Endothelial cell of umbilical vein (primary cell): ENCODE results near the gene WDHD1. TPM values are rescaled to one million over a fixed set of nuclear protein-coding genes. Genes with fewer than 3 reads are reported as not detected.

Source experiments
- BruUV-seq: library from RNA; stranded (reverse); fragments of 400-500 nt; replicated peaks from 2 replicates; lab custom pipeline; 2021; lab: Mats Ljungman, UMichigan
- CTCF ChIA-PET: fragments of 300-600, 350-600 bp; sonication (Branson Sonifier 250); formaldehyde crosslinking; loops from one replicate; lab custom pipeline; 2021; ENCODE audit warnings: antibody characterized with exemption, inconsistent platforms; lab: Charles Lee
- POLR2A ChIA-PET: fragments of 300-600, 350-600 bp; sonication (Branson Sonifier 250); formaldehyde crosslinking; loops from one replicate; lab custom pipeline; 2021; ENCODE audit warnings: antibody characterized with exemption, inconsistent platforms; lab: Charles Lee
- DNase-seq: peaks from one replicate; pipeline ENCODE4 v3.0.0-alpha.2; 2011; ENCODE audit warnings: low read depth, low spot score
- FAIRE-seq: peaks from 2 replicates; lab custom pipeline; 2011; peaks lifted over from hg19 to GRCh38; lab: Jason Lieb, UNC
- H2AFZ ChIP-seq: 2 replicates; pipeline ENCODE4 v1.6.0; 2012; ENCODE audit warnings: low read depth, low read length, control low read depth, inconsistent platforms
- H3K27ac ChIP-seq: 2 replicates; pipeline ENCODE4 v1.5.1; 2011; ENCODE audit warnings: low read depth, mild to moderate bottlenecking, control low read depth, low read length, moderate library complexity; ENCODE audit not compliant: insufficient read depth
- H3K27me3 ChIP-seq, 2 experiments: 2 replicates each; pipeline versions ENCODE4 v1.6.0 to v1.6.1; 2011; ENCODE audit warnings: low read length in 2 of 2, mixed read lengths in 1 of 2; ENCODE audit not compliant: control insufficient read depth in 2 of 2, insufficient read depth in 2 of 2
- H3K36me3 ChIP-seq, 2 experiments: 2 replicates in 1 of 2; 3 replicates in 1 of 2; pipeline ENCODE4 v1.5.1; 2011; ENCODE audit warnings: low read length in 2 of 2, mild to moderate bottlenecking in 1 of 2, moderate library complexity in 1 of 2; ENCODE audit not compliant: control insufficient read depth in 2 of 2, insufficient read depth in 2 of 2; ENCODE audit errors: extremely low read depth in 1 of 2
- H3K4me1 ChIP-seq: 3 replicates; pipeline ENCODE4 v1.5.1; 2011; ENCODE audit warnings: mild to moderate bottlenecking, low read length; ENCODE audit not compliant: control insufficient read depth, insufficient read depth; ENCODE audit errors: extremely low read depth
- H3K4me2 ChIP-seq: 2 replicates; pipeline ENCODE4 v1.6.1; 2011; ENCODE audit warnings: low read length, control low read depth, mixed read lengths; ENCODE audit not compliant: insufficient read depth
- H3K4me3 ChIP-seq, 3 experiments: fragments of 200-600 bp in 1 of 3; sonication (generic), shearing (Covaris generic) in 1 of 3; replicated peaks in 1 of 3; 2 replicates each; pipeline ENCODE4 v1.5.1; 2011 to 2016; ENCODE audit warnings: control low read depth in 3 of 3, low read length in 3 of 3, mild to moderate bottlenecking in 2 of 3, inconsistent platforms in 1 of 3, low read depth in 1 of 3, moderate library complexity in 1 of 3; ENCODE audit not compliant: insufficient read depth in 1 of 3
- H3K79me2 ChIP-seq: 2 replicates; pipeline ENCODE4 v1.6.0; 2012; ENCODE audit warnings: low read length, inconsistent platforms; ENCODE audit not compliant: control insufficient read depth, insufficient read depth
- H3K9ac ChIP-seq: replicated peaks from 2 replicates; pipeline ENCODE3; 2011; ENCODE audit warnings: low read length, control low read depth; ENCODE audit not compliant: insufficient read depth; ENCODE audit errors: extremely low read depth
- H3K9me1 ChIP-seq: replicated peaks from 3 replicates; pipeline ENCODE4 v1.6.0; 2011; ENCODE audit warnings: mild to moderate bottlenecking, low read length; ENCODE audit not compliant: control insufficient read depth, insufficient read depth; ENCODE audit errors: extremely low read depth
- H3K9me3 ChIP-seq: replicated peaks from 2 replicates; pipeline ENCODE4 v1.5.1; 2012; ENCODE audit warnings: low read length, inconsistent platforms; ENCODE audit not compliant: control insufficient read depth, insufficient read depth
- H4K20me1 ChIP-seq: replicated peaks from 2 replicates; pipeline ENCODE3; 2011; ENCODE audit warnings: mild to moderate bottlenecking, low read length; ENCODE audit not compliant: control insufficient read depth, insufficient read depth; ENCODE audit errors: extremely low read depth
- EZH2 ChIP-seq: IDR thresholded peaks from 2 replicates; pipeline ENCODE4 v1.6.1; 2012; ENCODE audit warnings: borderline replicate concordance, low read depth, mild to moderate bottlenecking, moderate library complexity, low read length, inconsistent platforms; ENCODE audit not compliant: severe bottlenecking
- FOS ChIP-seq: IDR thresholded peaks from 2 replicates; pipeline ENCODE4 v1.6.1; 2011; ENCODE audit warnings: mild to moderate bottlenecking, low read length, moderate library complexity, borderline replicate concordance; ENCODE audit not compliant: insufficient read depth
- GATA2 ChIP-seq: IDR thresholded peaks from 2 replicates; pipeline ENCODE4 v1.7.0; 2011; ENCODE audit warnings: low read depth, mild to moderate bottlenecking, moderate library complexity, mixed read lengths, low read length; ENCODE audit not compliant: insufficient read length, insufficient read depth
- JUN ChIP-seq: IDR thresholded peaks from 2 replicates; pipeline ENCODE4 v1.6.1; 2011; ENCODE audit warnings: borderline replicate concordance, low read depth; ENCODE audit not compliant: insufficient read length, insufficient read depth
- MAX ChIP-seq: IDR thresholded peaks from 2 replicates; pipeline ENCODE4 v1.6.1; 2011; ENCODE audit not compliant: insufficient read depth, insufficient read length
- MYC ChIP-seq: IDR thresholded peaks from one replicate; pipeline ENCODE4 v1.6.1; 2011; ENCODE audit warnings: mild to moderate bottlenecking, low read depth, low read length
- POLR2A ChIP-seq: IDR thresholded peaks from 2 replicates; pipeline ENCODE4 v1.6.1; 2012; ENCODE audit warnings: low read depth, mild to moderate bottlenecking, control low read depth, low read length
- POLR2AphosphoS5 ChIP-seq: IDR thresholded peaks from 2 replicates; pipeline ENCODE4 v1.6.1; 2012; ENCODE audit warnings: low read depth, mild to moderate bottlenecking, control low read depth, low read length, moderate library complexity; ENCODE audit not compliant: insufficient read depth
- dilution Hi-C: fragments of 300-500 bp; cut with MboI; formaldehyde crosslinking; loops from one replicate; pipeline ENCODE4 v1.15.0; 2019; ENCODE audit warnings: low sequenced_read_pairs; ENCODE audit not compliant: extremely low pct_ligation_motif_present
- intact Hi-C: fragments of 100-400 bp; cut with micrococcal nuclease; formaldehyde crosslinking; loops from one replicate; pipeline ENCODE4 v1.10.0; 2022
- polyA plus RNA-seq, 4 experiments: library from polyadenylated mRNA; depleted of rRNA in 3 of 4; stranded (reverse) in 3 of 4; unstranded in 1 of 4; fragments of >200 nt; gene quantifications; 2 replicates each; pipeline versions ENCODE4 v1.2.1 to v1.2.3, GENCODE V29; 2011 to 2012; ENCODE audit warnings: missing spikeins in 1 of 4
- total RNA-seq: library from RNA; stranded (reverse); gene quantifications from 2 replicates; pipeline ENCODE4 v1.2.3, GENCODE V29; 2021
- TF ChIP-seq, protein P1 (sequence below), 2 donors: IDR thresholded peaks; 1 replicate in 1 of 2; 2 replicates in 1 of 2; pipeline ENCODE4 v1.5.1; 2011; ENCODE audit warnings: low read length in 2 of 2, mild to moderate bottlenecking in 2 of 2, moderate library complexity in 2 of 2, control low read depth in 1 of 2, inconsistent platforms in 1 of 2, low read depth in 1 of 2; ENCODE audit not compliant: insufficient read depth in 1 of 2; ENCODE audit errors: extremely low read depth in 1 of 2

The WDHD1 gene
- total and polyA plus RNA-seq, 2 donors (not counting 3 experiments of a cell fraction or from before 2014, with no cell fraction given) = 3.1 to 22.5 TPM

- intact Hi-C loops = loop anchor here (1.0 to 2.0 kb wide), 4 partner anchors 24 to 78 kb away; partner anchors contain the start of genes LGALS3, SOCS4 and WDHD1
- BruUV-seq = no TSS peak
These were observed 24.2 kb upstream of the WDHD1 start for GRCh38 chr14:55051165-55051422.

More at GRCh38 chr14:55051165-55051422, 24.2 kb upstream of the WDHD1 start:
- Histone ChIP-seq H3K4me2 (peak overlapping the region; percentile 75), H3K4me1 (peaks cover 17% of the 10 kb centered on the region), H3K36me3 (peaks cover 0 to 3% of the 10 kb centered on the region in 2 experiments), H4K20me1 (peaks cover 4% of the 10 kb centered on the region), H3K9me3 (no peaks in the 10 kb centered on the region), H3K27me3 (no peaks in the 10 kb centered on the region), H3K27ac (peak overlapping the region; percentile 89), H3K4me3 (peak overlapping the region in 1 of 3 experiments; percentile 9), H3K9ac (peak overlapping the region; percentile 100), H3K9me1 (no peaks in the 10 kb centered on the region), H2AFZ (peak overlapping the region; percentile 63), H3K79me2 (peaks cover 44% of the 10 kb centered on the region)
- TF ChIP-seq GATA2 (no peak), EZH2 (no peak), POLR2A (no peak), POLR2AphosphoS5 (no peak), JUN (no peak), MAX (no peak), FOS (no peak), MYC (no peak)
- TF ChIP-seq, protein P1, sequence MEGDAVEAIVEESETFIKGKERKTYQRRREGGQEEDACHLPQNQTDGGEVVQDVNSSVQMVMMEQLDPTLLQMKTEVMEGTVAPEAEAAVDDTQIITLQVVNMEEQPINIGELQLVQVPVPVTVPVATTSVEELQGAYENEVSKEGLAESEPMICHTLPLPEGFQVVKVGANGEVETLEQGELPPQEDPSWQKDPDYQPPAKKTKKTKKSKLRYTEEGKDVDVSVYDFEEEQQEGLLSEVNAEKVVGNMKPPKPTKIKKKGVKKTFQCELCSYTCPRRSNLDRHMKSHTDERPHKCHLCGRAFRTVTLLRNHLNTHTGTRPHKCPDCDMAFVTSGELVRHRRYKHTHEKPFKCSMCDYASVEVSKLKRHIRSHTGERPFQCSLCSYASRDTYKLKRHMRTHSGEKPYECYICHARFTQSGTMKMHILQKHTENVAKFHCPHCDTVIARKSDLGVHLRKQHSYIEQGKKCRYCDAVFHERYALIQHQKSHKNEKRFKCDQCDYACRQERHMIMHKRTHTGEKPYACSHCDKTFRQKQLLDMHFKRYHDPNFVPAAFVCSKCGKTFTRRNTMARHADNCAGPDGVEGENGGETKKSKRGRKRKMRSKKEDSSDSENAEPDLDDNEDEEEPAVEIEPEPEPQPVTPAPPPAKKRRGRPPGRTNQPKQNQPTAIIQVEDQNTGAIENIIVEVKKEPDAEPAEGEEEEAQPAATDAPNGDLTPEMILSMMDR (IDR thresholded peaks at IDR 0.05; ENCODE audit: extremely low read depth in 1 of 2, insufficient read depth in 1 of 2, low read depth in 1 of 2, low read length in 2 of 2) = no peak
- FAIRE-seq (peak; percentile 73), DNase-seq (no peak)
- dilution Hi-C loops = no loop called here
- ChIA-PET POLR2A (interaction anchor here (0.7 to 1.5 kb wide), 5 partner anchors 13 to 24 kb away, joined by 3 to 10 read pairs (median 3); partner anchors contain the start of genes SOCS4 and WDHD1), CTCF (interaction anchor here (0.6 to 2.7 kb wide), 25 partner anchors 9 to 303 kb away, joined by 3 to 42 read pairs (median 4); partner anchors contain the start of genes SOCS4 and WDHD1)
